LNCAP (cell line): ENCODE data around the gene NRROS.

ENCODE experiments used
- TF ChIP-seq, protein P1 (sequence below): fragments of 450-650 bp; IDR thresholded peaks from 2 replicates; pipeline ENCODE4 v1.5.1; 2017; ENCODE audit warnings: mild to moderate bottlenecking

Gene NRROS

DNA sequence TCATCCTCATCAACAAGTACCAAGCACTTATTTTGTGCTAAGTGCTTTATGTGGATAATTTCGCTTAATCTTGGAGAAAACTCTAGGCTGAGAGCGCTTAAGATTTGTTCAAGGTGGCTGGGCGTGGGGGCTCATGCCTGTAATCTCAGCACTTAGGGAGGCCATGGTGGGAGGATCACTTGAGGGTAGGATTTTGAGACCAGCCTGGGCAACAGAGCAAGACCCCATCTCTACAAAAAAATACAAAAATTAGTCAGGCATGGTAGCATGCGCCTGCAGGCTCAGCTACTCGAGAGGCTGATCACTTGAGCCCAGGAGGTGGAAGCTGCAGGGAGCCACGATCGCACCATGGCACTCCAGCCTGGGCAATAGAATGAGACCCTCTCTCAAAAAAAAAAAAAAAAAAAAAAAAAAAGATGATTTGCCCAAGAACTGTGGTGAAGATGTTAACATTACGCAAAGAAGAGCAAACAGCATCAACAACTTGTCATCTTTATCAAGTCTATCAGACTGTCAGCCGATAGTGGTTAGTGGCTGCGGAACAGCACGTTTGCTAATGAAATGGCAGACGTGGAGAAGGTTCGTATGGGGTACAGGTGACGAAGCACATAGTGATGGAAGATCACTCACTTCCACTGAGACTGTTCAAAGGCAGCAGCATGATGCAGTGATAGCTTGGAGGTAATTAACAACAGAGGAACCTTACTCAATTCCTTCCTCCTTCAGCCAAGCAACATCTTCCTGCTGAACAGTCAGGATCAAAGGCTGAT, 27.7 kb downstream of the NRROS start:
- TF ChIP-seq, protein P1, sequence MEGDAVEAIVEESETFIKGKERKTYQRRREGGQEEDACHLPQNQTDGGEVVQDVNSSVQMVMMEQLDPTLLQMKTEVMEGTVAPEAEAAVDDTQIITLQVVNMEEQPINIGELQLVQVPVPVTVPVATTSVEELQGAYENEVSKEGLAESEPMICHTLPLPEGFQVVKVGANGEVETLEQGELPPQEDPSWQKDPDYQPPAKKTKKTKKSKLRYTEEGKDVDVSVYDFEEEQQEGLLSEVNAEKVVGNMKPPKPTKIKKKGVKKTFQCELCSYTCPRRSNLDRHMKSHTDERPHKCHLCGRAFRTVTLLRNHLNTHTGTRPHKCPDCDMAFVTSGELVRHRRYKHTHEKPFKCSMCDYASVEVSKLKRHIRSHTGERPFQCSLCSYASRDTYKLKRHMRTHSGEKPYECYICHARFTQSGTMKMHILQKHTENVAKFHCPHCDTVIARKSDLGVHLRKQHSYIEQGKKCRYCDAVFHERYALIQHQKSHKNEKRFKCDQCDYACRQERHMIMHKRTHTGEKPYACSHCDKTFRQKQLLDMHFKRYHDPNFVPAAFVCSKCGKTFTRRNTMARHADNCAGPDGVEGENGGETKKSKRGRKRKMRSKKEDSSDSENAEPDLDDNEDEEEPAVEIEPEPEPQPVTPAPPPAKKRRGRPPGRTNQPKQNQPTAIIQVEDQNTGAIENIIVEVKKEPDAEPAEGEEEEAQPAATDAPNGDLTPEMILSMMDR, result no peak

DNA sequence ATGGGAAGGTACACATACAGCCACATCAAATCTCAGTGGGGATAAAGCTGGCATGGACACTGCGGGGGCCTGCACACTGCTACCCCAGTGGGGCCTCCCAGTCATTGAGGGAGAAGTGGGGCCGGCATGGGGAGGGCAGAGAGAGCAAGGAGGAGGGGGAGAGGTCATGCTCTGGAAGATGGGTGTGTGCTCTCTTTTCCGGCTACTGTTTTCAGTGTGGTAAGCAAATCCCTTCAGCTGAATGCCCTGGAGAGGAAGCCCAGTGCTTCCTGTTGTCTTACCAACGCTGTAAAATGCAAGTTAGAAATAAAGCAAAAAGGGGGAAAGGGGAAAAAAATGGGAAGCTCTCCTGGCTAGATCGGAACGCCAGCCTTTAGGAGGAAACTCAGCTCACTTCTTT, 30.8 kb downstream of the NRROS start:
- TF ChIP-seq, protein P1, result no peak

DNA sequence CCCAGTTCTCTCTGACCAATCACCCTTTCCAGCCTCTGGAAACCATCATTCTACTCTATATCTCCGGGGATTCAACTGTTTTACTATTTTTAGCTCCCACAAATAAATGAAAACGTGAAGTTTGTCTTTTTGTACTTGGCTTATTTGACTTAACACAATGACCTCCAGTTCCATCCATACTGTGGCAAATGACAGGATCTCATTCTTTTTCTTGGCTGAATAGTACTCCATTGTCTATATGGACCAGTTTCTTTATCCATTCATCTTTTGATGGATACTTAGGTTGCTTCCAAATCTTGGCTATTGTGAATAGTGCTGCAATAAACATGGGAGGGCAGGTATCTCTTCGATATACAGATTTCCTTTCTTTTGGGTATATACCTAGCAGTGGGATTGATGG, 34.1 kb downstream of the NRROS start:
- TF ChIP-seq, protein P1, result no peak

DNA sequence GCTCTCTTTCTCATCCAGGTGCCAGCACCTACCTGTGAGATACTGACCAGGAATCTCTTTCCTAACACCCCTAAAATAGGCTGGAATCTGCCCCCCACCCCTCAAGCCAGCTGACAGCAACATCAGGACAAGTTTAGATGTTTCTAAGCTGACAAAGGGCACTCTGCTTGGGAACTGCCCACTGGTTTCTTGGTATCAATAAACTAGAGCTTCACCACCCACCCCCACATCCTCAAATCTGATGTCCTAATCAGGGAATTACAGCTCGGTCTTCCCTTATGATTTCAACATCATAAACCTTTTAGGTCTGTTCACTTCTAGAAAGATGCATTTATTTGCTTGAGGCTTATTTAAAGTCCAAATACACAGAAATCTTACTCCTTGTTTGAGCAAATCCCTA, 37.9 kb downstream of the NRROS start:
- TF ChIP-seq, protein P1, result no peak

DNA sequence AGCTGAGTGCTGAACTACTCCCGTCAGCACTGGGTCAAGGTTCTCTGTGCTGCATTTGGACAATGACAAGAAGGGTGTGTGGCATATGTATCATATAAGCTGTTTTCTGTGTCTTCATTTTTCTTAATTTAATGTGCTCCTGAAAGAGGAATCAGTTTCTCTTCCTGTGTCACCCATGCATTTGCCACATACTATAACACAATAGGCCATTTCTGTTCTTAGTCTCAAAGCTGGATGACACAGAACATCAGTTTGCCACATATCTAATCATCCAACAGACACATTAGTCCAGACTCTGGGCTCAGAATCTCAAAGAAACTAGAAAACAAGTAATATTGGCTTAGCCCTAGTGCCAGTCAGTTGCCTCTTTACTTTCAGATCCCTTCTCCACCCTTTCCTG, 38.4 kb downstream of the NRROS start:
- TF ChIP-seq, protein P1, result no peak

DNA sequence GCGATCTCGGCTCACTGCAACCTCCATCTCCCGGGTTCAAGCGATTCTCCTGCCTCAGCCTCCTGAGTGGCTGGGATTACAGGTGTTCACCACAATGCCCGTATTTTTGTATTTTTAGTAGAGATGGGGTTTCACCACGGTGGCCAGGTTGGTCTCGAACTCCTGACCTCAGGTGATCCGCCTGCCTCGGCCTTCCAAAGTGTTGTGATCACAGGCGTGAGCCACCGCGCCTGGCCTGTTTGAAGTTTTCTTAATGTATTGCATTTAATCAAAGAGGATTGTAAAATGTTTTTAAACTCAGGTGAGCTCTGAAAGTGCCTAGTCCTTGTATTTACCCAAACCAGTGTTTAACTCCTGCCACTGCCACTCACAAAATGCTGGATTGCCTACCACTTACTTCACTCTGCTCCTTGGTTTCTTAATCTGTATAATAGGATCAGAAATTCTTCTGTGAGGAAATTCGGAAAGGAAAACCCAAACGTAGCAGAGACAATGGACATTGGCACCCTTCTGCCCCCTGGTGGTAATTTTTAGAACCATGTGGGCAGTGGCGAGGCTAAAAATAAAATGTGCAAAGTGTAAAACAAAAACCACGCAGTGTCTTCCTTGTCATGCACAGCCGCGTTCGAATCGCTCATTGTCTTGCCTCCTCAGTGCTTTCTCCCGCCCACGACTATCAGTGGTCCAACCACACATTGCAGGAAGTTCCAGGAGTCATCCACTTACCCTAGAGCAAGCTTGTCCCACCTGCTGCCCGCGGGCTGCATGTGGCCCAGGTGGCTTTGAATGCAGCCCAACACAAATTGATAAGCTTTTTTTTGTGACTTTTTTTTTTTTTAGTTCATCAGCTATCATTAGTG, 45.3 kb downstream of the NRROS start:
- TF ChIP-seq, protein P1, result peak; percentile 83

DNA sequence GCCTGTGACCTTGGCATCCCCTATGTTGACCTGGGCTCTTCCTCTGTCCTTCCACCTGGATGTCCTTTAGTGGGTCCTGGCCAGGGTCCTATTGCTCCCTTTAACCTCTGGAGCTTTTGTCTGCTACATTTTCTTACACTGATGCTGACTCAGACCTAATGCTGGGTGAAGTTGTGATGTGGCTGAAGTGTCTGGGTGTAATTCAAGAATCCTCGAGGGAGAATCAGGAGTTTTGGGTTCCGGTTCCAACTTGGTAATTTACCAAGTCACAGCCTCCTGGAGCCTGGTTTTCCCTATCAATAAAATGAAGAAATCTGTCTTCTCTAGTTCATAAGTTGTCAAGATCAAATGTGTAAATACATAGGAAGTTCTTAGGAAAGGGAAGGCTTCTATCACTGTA, 46.9 kb downstream of the NRROS start:
- TF ChIP-seq, protein P1, result no peak
